DMS53 treated with DMSO at 0.1 percent for 48 hours (cell line): ENCODE results near the gene SIX1.

Experiments used
- DNase-seq: peaks from one replicate; lab custom pipeline; 2025; ENCODE audit not compliant: unreplicated experiment; lab: John Stamatoyannopoulos, UW

Gene SIX1

DNA sequence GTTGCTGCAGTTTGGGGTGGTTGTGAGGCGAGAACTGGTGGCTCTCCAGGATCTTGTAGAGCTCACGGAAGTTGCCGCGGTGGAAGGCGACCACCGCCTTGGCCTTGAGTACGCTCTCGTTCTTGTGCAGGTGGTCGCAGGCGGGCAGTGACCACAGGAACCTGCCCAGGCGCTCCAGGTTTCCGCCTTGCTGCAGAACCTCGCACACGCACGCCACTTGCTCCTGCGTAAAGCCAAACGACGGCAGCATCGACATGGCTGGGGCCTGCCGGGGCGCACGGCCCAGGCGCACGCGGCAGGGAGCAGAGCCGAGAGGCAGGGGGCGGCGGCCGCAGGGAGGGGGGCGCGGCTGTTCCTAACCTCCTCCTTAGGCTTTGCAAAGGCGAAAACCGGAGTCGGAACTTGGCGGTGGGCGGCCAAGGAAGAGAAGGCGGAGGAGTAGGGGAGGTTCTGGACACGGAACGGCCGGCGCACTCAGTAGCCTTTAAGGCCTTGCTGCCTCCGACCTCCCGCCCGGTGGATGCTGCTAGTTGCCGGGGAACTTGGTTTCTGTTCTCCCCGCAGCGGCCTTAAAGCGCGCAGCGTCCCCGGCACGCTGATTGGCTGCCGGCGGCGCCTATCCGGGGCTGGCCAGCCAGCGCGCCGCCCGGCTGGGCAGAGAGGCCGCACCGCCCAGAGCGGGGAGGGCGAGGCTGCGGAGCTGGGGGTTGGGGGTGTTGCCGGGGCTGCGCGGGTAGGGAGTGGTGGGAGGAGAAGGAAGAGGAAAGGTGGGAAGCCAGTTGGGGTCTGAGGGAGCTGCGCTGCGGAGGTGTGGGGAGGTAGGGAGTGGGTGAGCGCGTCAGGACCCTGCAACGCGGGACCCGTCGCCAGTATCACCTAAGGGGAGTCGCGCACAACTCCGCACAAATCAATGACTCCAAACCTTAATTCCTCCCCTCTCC is at the start of gene SIX1:
Gene SIX1, minus strand, starts transcription at position 544 of the 941 bp plus-strand sequence. Its CDS starts 288 bp downstream, at position 256.
- peak; percentile 72 for DNase-seq

DNA sequence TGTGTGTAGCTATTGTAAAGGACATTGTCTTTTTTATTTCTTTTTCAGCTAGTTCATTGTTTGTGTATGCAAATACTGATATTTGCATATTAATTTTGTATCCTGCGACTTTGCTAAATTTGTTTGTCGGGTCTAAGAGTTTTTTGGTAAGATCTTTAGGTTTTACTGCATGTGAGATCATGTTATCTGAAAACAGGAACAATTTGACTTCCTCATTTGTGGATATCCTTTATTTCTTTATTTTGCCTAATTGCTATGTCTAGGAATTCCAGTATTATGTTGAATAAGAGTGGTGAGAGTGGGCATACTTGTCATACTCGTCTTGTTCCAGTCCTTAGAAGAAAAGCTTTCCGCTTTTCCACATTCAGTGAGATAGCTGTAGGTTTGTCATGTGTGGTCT is 46.0 kb upstream of the SIX1 start:
- no peak for DNase-seq

DNA sequence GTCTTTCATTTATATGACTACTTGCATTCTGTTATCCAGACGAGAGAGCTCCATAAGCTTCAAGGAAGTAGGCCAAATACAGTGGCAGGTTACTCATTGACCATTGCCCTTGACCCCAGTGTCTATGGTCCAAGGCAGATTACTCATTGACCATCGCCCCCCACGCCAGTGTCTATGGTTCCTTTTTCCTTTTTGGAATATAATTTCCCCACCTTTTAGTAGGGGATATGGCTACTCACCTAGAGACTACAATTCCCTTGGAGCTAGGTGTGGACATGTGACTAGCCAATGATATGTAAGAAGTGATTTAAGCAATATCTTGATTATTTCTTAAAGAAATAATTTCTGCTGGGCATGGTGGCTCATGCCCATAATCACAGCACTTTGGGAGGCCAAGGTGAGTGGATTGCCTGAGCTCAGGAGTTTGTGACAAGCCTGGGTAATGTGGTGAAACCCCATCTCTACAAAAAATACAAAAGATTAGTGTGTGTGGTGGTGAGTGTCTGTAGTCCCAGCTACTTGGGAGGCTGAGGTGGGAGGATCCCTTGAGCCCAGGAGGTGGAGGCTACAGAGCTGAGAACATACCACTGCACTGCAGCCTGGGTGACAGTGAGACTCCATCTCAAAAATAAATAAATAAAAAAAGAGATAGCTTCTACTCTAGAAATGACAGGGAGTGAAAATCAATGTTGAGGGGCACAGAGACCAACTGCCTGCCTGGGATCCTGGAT is 42.3 kb upstream of the SIX1 start:
- DNase-seq: no peak

DNA sequence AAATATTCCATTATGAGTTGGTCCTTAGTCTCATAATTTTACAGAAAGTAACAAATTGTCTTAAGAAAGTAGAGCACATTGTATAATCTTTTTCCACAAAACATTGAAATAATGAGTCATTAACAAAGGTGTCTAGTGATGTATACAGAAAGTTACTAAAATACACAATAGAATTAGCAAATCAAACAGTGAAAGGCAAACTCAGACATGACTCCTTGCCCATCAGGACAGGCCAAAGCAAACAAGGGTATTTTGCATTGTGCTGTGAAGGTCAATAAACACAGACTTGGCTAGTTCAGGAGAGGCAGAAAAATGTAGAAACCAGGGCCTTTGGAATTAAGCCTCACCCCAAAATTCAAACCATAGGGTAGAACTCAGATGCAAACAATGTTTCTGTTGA is 37.6 kb upstream of the SIX1 start:
- peak; percentile 18 for DNase-seq

DNA sequence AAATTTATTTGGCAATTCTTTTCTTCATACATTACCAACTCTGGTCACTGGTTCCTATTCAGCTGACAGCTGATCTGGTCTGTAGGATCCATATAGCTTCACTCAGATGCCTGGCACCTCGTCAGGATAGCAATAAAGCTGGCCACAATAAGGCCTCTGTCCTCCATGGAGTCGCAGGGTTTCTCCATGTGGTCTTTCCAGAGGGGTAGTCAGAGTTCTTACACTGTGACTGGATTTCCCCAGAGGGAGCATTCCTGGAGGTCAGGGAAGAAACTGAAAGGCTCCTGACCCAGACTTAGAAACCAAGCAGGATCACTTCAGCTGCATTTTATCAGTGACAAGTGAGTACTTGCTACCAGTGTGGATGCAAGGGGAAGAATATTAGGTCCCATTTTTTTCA is 34.9 kb upstream of the SIX1 start:
- no peak for DNase-seq

DNA sequence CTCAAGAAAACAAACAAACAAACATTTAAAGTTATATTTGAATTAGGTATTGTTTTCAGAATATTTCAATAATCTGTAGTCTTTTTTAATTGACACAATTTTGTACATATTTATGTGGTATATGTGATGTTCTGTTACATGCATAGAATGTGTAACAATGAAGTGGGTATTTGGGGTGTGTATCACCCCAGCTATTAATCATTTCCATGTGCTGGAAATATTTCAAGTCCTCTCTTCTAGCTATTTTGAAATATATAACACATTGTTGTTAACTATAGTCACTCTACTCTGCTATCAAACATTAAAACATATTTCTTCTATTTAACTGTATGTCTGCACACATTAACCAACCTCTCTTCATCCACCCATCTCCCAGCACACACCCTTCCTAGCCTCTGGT is 32.0 kb upstream of the SIX1 start:
- DNase-seq: no peak

DNA sequence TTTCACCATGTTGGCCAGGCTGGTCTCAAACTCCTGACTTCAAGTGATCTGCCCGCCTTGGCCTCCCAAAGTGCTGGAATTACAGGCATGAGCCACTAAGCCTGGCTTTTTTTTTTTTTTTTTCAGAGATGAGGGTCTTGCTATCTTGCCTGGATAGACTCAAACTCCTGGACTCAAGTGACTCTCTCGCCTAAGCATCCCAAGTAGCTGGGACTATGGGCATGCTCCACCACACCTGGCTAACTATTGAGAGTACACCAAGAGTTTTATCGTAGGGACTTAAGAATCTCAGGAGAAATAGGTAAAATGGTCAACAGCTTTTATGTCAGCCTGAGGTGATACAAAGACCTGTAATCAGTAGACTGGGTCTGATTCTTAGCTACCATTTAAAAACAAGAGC is 31.2 kb upstream of the SIX1 start:
- no peak for DNase-seq

DNA sequence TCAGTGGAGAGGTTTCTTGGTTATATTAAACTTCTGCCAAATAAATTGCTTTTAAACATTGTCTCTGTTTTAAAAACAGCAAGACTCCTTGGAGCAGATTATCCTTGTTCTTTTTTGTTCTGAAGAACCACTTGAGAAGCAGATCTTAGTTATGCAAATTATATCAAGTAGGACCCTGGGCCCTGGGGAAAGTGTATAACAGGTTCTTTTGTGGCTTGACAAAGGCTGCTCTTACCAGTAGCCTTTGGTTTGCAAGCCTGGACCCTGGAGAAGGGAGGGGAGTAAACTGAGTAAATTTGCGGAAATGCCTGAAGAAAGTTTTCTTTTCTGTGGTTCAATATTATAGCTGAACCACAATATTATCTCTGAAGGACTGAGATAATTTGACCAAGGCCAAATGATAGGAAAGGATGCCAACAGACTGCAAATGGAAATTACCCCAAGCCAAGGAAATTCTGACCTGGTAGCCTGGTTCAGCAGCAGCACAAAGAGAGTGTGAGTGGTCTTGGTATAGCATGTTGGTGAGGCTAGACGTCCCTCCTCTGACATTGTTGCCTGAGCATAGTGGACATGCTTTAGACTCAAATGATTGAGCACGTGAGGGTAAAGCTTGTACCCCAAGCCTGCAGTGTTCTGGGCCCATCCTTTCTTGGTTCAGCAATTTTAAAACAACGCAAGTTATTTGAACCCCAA is 30.4 kb upstream of the SIX1 start:
- no peak for DNase-seq

DNA sequence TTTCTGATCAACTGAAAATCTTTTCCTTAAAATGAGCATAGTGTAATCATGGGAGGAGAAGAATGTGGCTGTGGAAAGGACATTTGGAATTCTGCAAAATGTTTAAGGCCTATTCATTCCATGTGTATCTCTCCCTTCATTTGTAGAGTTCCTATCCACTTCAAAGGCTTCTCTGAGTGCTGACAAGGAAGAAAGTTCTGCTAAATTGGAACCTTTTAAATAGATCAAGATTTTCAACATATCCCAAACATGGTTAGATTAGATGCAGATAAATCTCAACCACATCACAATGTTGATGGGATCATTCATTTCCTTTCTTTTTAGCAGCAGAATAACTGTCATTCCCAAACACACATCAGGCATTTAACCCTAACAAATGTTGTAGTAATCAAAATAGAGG is 28.4 kb upstream of the SIX1 start:
- DNase-seq: no peak

DNA sequence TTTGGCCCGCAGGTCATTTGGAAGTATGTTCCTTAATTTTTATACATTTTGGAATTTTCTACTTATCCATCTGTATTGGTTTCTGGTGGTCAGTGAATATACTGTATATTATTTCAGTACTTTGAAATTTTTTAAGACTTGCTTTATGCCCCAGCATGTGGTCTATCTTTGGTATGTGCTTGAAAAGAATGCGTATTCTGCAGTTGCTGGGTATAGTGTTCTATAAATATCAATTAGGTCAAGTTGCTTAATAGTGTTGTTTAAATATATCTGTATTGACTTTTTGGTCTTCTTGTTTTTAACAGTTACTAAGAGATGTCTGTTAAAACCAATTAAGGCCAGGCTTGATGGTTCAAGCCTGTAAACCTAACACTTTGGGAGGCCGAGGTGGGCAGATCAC is 21.7 kb upstream of the SIX1 start:
- no peak for DNase-seq

DNA sequence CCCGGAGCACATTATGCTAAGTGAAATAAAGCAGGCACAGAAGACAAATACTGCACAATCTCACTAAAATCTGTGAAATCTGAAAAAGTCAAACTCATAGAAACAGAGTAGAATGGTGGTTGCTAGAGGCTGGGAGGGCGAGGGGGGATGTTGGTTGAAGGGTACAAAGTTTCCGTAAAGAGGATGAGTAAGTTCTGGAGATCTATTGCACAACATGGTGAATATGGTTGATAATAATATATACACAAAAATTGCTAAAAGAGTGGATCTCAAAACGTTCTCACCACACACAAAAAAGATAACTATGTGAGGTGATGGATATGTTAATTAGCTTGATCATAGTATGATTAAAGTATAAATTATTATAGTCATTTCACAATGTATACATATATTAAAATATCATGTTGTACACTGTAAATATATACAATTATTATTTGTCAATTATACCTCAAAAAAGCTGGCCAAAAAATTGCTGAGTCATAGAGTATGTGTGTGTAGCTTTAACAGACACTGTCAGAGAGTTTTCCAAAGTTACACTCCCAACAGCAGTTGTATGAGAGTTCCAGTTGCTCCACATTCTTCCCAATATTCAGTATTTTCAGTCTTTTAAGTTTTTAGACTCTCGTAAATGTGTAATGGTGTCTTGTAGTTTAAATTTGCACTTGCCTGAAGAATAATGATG is 19.3 kb upstream of the SIX1 start:
- no peak for DNase-seq

DNA sequence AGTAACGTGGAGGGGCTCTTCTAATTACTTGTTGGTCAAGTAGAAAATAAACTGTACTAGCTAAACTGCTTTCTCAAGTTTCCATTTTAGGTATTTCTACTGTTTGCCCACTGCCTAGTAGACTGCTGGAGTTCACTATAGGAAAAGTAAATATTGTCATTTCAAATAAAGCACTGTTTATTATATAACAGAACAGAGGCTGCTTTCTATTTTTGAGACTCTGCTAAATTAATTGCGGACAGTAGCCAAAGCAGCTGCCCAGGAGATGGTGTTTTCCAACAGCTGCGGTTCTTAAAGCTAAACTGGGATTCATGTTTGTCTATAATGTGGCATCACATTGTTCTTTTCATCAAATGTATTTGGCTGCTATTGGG is 15.9 kb upstream of the SIX1 start:
- peak; percentile 85 for DNase-seq

DNA sequence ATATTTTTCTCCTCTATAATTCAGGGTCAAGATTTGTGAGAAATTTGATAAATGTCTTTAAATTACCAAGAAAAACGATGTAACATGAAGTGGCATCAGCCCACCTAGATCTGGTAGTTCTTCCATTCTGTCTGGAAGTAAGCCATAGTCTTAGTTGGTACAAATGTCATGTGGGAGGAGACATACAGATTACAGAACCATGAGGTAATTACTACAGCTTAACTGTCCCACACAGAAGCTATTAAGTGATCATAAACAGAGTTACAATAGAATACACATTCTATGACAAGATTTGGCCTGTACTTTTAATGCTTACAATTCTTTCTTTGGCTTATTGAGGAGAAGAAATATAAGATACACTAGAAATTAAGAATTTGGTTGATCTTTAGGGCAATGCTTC is 13.7 kb upstream of the SIX1 start:
- DNase-seq: no peak

DNA sequence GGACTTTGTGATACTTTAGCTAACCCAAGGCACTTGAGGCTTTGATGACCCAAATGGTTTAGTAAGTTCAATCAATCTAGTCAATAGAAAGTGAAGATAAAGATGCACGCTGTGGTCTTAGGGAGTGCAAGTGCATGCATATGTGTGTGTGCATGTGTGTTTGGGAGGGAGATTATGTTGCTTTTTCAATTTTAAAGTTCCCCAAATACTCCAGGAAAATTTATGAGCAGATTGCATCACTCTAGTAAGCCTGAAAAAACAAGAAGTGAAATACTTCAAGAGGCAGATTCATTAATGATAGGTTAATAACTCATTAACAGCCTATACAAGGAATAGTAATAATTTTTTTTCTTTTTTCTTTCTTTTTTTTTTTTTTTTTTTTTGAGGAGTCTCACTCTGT is 12.4 kb upstream of the SIX1 start:
- no peak for DNase-seq

DNA sequence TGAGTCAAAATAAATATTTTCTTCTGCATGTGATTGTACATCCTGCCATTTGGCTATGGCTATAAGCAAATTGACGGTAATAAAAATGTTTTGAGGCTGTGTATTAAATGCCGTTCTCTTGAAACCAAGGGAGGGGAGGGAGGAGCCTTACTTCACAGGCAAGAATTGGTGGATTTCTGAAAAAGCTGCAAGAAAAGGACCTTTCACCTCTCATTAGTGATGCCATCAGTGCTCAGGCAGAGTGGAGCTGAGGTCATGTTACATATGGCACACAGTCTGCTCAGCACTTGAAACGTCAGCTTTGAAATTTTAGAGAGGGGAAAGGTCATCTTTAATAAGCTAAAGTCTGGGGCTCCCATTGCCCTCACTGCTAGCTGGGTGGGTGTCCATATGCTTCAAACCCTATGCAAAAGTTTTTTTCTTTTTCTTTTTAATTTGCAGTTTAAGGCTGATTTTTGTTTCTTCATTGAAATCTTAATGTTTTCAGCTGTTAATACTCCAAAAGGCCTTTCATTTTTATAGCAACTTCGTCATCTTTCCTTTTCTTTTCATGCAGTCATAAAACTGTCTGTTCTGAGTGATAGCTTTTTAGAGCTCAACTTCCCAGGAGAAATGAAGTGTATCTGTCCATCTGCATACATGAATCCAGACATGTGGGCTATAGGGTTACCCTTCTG is 9.8 kb upstream of the SIX1 start:
- peak; percentile 19 for DNase-seq

DNA sequence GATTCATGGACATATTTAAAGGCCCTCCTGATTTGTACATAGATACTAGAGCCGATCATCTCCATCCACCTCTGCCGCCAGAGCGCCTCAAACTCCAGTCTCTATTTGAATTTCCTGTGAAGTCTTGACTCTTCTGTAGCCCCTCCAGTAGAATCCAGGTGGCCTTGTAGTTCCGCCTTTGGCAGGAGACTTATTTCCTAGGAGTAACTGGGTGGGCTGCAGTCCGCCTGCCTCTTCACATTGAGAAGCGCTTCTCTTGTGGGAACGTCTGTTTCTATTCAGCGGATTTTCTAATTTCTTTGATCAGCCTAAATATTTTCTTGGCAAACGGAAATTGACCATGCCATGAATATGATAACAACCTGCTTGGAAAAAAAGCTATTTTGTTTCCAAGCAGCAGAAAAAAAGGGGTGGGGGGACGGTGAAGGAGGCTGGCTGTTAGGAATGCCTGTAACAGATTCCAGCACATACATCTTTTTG is 9.0 kb upstream of the SIX1 start:
- no peak for DNase-seq

DNA sequence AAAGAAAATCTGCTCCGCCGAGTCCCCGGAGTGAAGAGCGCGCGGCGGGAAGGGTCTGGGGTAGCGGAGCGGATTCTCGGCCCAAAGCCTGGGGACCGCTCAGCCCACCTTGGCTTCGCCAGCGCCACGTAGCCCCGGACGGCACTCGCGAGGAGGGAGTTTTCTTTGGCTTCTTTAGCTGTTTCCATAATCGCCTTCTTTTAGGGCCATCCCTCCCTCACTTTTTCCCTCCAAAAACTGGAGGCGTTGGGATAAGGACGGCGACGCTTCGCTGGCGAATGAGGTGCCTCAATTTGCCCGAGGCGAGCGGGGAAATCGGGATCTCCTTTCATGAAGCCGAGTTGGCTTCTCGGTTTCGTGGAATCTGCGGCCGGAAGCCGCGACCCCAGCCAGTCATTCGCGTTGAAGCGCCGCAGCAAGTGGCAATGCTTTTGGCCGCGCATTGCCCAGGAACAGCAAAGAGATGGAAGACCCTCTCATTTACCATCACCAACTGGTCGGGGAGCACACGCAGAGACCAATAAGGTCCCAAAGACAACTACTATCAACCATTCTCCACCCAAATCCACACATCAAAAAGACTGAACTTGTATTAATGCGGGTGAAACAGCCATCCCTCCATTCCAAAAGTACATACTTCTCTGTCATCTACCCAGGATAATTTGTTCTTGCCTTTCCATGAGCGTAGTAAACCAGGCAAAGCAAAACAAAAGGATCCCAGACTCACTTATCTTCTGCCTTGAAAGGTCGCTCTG is 8.4 kb upstream of the SIX1 start:
- no peak for DNase-seq

DNA sequence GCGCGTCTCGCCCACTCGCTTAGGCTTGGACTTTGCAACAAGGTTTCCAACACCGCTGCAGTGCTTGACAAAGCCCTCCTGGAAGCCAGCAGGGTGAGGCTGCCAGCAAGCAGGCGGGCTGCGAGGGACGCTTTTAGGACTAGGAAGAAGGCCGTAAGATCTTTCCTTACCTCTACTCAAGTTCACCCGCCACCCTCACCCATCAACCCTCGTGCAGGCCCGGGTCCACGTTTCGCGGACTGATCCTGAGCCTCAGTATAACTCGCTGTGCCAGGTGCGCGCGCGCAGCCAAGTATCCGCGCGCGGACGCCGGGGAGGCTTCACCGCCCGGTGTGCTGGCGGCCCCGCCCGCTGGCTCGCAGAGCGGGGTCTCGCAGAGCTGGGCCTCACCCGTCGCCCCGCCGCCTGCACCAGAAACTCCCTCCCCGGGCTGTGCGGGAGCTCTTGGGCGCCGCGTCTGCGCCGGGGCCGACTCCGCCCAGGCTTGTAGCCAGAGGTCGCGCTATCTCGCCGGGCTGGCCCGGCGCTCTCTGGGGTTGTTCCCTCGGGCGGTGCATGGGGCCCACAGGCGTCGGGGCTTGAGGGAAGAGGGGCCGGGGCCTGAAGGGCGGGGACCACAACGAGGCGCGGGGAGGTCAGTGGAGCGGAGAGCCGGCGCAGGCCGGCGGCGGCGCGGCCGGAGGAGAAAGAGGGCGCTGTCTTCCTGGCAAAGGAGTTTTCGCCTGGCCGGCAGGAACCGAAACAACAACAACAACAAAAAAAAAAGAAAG is 7.6 kb upstream of the SIX1 start:
- peak; percentile 35 for DNase-seq
